ENCODE data around the gene JMJD7. TPM values are rescaled to one million over a fixed set of nuclear protein-coding genes. Genes with fewer than 3 reads are reported as not detected.
A peak's percentile ranks its signal among the peaks of the same experiment; 100 is the strongest.
"Not testable (repeated sequence)": the region's sequence is repeated elsewhere in the genome, so short reads cannot be mapped to it uniquely, and the experiment has no call there.

JMJD7 gene
- total RNA-seq, 4 donors from 2014 or later = 45.4 to 88.3 (median 60.9) TPM

DNA sequence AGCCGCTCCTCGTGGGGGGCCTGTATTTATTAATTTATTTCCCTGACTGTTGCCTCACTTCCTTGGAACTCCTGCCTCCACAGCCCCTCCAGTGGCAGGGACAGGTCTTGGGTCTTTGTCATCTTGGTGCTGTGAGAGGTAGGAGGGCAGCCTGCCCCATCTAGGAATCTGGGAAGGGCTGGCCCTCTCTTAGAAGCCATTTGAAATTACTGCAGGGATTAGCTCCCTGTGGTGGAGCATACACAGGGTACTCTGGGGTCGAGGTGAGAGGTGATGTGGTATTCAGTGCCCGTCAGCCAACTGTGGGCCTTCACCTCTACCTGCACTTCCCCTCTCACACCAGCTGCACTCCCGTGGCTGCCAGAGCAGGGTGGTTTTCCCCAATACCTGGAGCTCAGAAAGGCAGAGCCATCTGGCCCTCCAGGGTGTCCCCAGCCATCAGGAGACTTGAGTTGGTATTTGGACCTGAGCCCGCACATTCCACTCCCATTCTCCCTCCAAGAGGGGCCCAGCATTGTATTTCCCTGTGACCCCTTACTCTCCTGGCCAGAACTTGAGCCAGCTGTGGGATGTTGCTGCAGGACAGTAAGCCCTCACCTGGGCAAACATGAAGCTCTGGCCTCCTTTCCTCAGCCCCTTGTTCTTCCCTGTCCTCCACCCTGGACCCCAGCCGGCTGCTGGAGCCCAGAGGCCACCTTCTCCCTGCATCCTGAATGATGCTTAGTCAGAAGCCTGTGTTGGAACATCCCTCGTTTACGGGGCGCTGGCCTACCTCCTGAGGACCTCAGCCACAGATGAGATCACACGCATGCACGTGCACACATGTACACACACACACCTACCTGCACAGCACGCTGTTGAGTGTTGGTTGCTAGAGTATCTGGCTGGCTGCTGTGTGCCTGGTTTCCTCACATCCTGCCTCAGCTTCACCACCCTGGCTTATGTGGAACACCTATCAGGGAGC is 2.0 kb upstream of the JMJD7 start:
- Histone ChIP-seq H3K27ac (peak overlapping the region; percentile 68), H3K9me3 (no peaks in the 10 kb centered on the region), H3K4me1 (peaks cover 37% of the 10 kb centered on the region), H3K36me3 (peaks cover 54% of the 10 kb centered on the region), H3K27me3 (no peaks in the 10 kb centered on the region), H3K4me3 (no peak overlapping the region)
- no peak for TF ChIP-seq POLR2A (IDR thresholded peaks at IDR 0.05)
- no peak for TF ChIP-seq POLR2AphosphoS5 (IDR thresholded peaks at IDR 0.05)
- TF ChIP-seq, protein P1, sequence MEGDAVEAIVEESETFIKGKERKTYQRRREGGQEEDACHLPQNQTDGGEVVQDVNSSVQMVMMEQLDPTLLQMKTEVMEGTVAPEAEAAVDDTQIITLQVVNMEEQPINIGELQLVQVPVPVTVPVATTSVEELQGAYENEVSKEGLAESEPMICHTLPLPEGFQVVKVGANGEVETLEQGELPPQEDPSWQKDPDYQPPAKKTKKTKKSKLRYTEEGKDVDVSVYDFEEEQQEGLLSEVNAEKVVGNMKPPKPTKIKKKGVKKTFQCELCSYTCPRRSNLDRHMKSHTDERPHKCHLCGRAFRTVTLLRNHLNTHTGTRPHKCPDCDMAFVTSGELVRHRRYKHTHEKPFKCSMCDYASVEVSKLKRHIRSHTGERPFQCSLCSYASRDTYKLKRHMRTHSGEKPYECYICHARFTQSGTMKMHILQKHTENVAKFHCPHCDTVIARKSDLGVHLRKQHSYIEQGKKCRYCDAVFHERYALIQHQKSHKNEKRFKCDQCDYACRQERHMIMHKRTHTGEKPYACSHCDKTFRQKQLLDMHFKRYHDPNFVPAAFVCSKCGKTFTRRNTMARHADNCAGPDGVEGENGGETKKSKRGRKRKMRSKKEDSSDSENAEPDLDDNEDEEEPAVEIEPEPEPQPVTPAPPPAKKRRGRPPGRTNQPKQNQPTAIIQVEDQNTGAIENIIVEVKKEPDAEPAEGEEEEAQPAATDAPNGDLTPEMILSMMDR (IDR thresholded peaks at IDR 0.05) = no peak
- TF ChIP-seq EP300 (IDR thresholded peaks at IDR 0.05) = no peak
- DNase-seq (ENCODE audit: low spot score in 2 of 2) = no peak
- 56% methylated on average over 10 of the region's 13 CpGs for WGBS

- Histone ChIP-seq H3K4me3 (peak overlapping the region; percentile 80), H3K27me3 (no peaks in the 10 kb centered on the region), H3K27ac (peak overlapping the region; percentile 90), H3K9me3 (no peaks in the 10 kb centered on the region), H3K4me1 (peaks cover 52% of the 10 kb centered on the region), H3K36me3 (peaks cover 49% of the 10 kb centered on the region)
- no peak for TF ChIP-seq POLR2A (IDR thresholded peaks at IDR 0.05)
- TF ChIP-seq POLR2AphosphoS5 (IDR thresholded peaks at IDR 0.05) = no peak
- TF ChIP-seq EP300 (IDR thresholded peaks at IDR 0.05) = no peak
- TF ChIP-seq, protein P1 (IDR thresholded peaks at IDR 0.05) = no peak
- WGBS = 2% methylated on average over 27 of the region's 37 CpGs
- DNase-seq (ENCODE audit: low spot score in 2 of 2) = peak in 1 of 2 donors; percentile 82
Measured at GRCh38 chr15:41827290-41827879, 507 bp upstream of the JMJD7 start.

GRCh38 chr15:41828807-41829141 is 882 bp downstream of the JMJD7 start:
- Histone ChIP-seq H3K27ac (peak overlapping the region; percentile 90), H3K4me1 (peaks cover 65% of the 10 kb centered on the region), H3K36me3 (peaks cover 37% of the 10 kb centered on the region), H3K9me3 (no peaks in the 10 kb centered on the region), H3K4me3 (peak overlapping the region; percentile 80), H3K27me3 (no peaks in the 10 kb centered on the region)
- TF ChIP-seq, protein P1 (IDR thresholded peaks at IDR 0.05) = no peak
- TF ChIP-seq POLR2A (IDR thresholded peaks at IDR 0.05) = no peak
- TF ChIP-seq POLR2AphosphoS5 (IDR thresholded peaks at IDR 0.05) = no peak
- no peak for TF ChIP-seq EP300 (IDR thresholded peaks at IDR 0.05)
- WGBS = 6% methylated on average over 6 of the region's 6 CpGs
- no peak for DNase-seq (ENCODE audit: low spot score in 2 of 2)

GRCh38 chr15:41829959-41830646 is 2.2 kb downstream of the JMJD7 start:
- H3K36me3 ChIP-seq = peaks cover 26% of the 10 kb centered on the region
- no peak overlapping the region for H3K4me3 ChIP-seq
- no peaks in the 10 kb centered on the region for H3K9me3 ChIP-seq
- H3K27me3 ChIP-seq = no peaks in the 10 kb centered on the region
- TF ChIP-seq, protein P1 (IDR thresholded peaks at IDR 0.05) = no peak
- TF ChIP-seq POLR2A (IDR thresholded peaks at IDR 0.05) (no peak), EP300 (IDR thresholded peaks at IDR 0.05) (no peak), POLR2AphosphoS5 (IDR thresholded peaks at IDR 0.05) (no peak)
- H3K4me1 ChIP-seq = peaks cover 75% of the 10 kb centered on the region
- no peak overlapping the region for H3K27ac ChIP-seq
- 66% methylated on average over 10 of the region's 13 CpGs for WGBS
- DNase-seq (ENCODE audit: low spot score in 2 of 2) = no peak

- peaks cover 87% of the 10 kb centered on the region for H3K4me1 ChIP-seq
- H3K4me3 ChIP-seq; H3K9me3 ChIP-seq; H3K27me3 ChIP-seq; DNase-seq (ENCODE audit: low spot score in 2 of 2): not testable (repeated sequence)
- 69% methylated on average over 4 of the region's 4 CpGs for WGBS
- H3K27ac ChIP-seq = peak overlapping the region; percentile 84
- H3K36me3 ChIP-seq = peaks cover 27% of the 10 kb centered on the region
Measured at GRCh38 chr15:41831291-41831690, 3.4 kb downstream of the JMJD7 start.
